CD14-positive monocyte (primary cell): Measurements from ENCODE around the gene WDR82. TPM values are rescaled to one million over a fixed set of nuclear protein-coding genes. Genes with fewer than 3 reads are reported as not detected.

Experiments used
- DNase-seq, 3 donors: peaks; one replicate each; pipeline ENCODE4 v3.0.0-alpha.2; 2011 to 2022
- H2AFZ ChIP-seq: 2 replicates; pipeline ENCODE4 v1.6.0; 2012; ENCODE audit warnings: mild to moderate bottlenecking, low read depth, low read length, inconsistent platforms; ENCODE audit not compliant: insufficient read depth, poor library complexity, severe bottlenecking
- H3K27ac ChIP-seq, 2 donors: 1 replicate in 1 of 2; 2 replicates in 1 of 2; pipeline ENCODE4 v1.5.1; 2012 to 2013; ENCODE audit warnings: low read length in 2 of 2, control low read depth in 1 of 2, inconsistent platforms in 1 of 2, low read depth in 1 of 2, mild to moderate bottlenecking in 1 of 2
- H3K27me3 ChIP-seq, 2 donors: one replicate each; pipeline versions ENCODE4 v1.6.0 to v1.6.1; 2011 to 2013; ENCODE audit warnings: low read length in 2 of 2; ENCODE audit not compliant: control insufficient read depth in 2 of 2, insufficient read depth in 2 of 2
- H3K36me3 ChIP-seq, 2 donors: replicated peaks in 1 of 2; 1 replicate in 1 of 2; 2 replicates in 1 of 2; pipeline versions ENCODE4 v1.5.1 to v1.6.1; 2012 to 2013; ENCODE audit warnings: low read length in 2 of 2, control low read depth in 1 of 2, inconsistent platforms in 1 of 2, mild to moderate bottlenecking in 1 of 2; ENCODE audit not compliant: insufficient read depth in 2 of 2, control insufficient read depth in 1 of 2
- H3K4me1 ChIP-seq, 2 donors: 1 replicate in 1 of 2; 2 replicates in 1 of 2; pipeline versions ENCODE4 v1.5.1 to v1.6.1; 2012 to 2013; ENCODE audit warnings: low read length in 2 of 2, control low read depth in 1 of 2, inconsistent platforms in 1 of 2, mild to moderate bottlenecking in 1 of 2, moderate library complexity in 1 of 2; ENCODE audit not compliant: insufficient read depth in 2 of 2, control insufficient read depth in 1 of 2
- H3K4me2 ChIP-seq: replicated peaks from 2 replicates; pipeline ENCODE3; 2012; ENCODE audit warnings: low read length, moderate library complexity, mild to moderate bottlenecking; ENCODE audit not compliant: poor library complexity, severe bottlenecking; ENCODE audit errors: extremely low read depth
- H3K4me3 ChIP-seq, 3 experiments: fragments of 200-600 bp in 1 of 3; sonication (generic) in 1 of 3; replicated peaks in 1 of 3; 1 replicate in 2 of 3; 2 replicates in 1 of 3; pipeline ENCODE4 v1.5.1; 2011 to 2013; ENCODE audit warnings: low read length in 3 of 3, mild to moderate bottlenecking in 3 of 3, control low read depth in 2 of 3, low read depth in 2 of 3, inconsistent platforms in 1 of 3, moderate library complexity in 1 of 3
- H3K79me2 ChIP-seq: 2 replicates; pipeline ENCODE4 v1.6.0; 2012; ENCODE audit warnings: mild to moderate bottlenecking, control low read depth, inconsistent platforms, low read length, moderate library complexity; ENCODE audit not compliant: insufficient read depth
- H3K9ac ChIP-seq: 2 replicates; pipeline ENCODE4 v1.6.0; 2017; ENCODE audit warnings: low read length, mild to moderate bottlenecking; ENCODE audit not compliant: insufficient read depth, poor library complexity, severe bottlenecking
- H3K9me3 ChIP-seq, 2 donors: replicated peaks in 1 of 2; 1 replicate in 1 of 2; 2 replicates in 1 of 2; pipeline versions ENCODE4 v1.5.1 to v1.6.1; 2012 to 2013; ENCODE audit warnings: low read length in 2 of 2, control low read depth in 1 of 2; ENCODE audit not compliant: control insufficient read depth in 1 of 2, insufficient read depth in 1 of 2
- H4K20me1 ChIP-seq: 2 replicates; pipeline ENCODE4 v1.6.0; 2012; ENCODE audit warnings: mild to moderate bottlenecking, low read length, control low read depth, moderate library complexity; ENCODE audit not compliant: insufficient read depth
- H3K27ac Mint-ChIP-seq, 7 donors: one replicate each; pipeline ENCODE4 v1.8.0; 2020; ENCODE audit warnings: mild to moderate bottlenecking in 7 of 7, mixed read lengths in 7 of 7, moderate library complexity in 6 of 7, inconsistent platforms in 2 of 7
- H3K27me3 Mint-ChIP-seq, 3 donors: one replicate each; pipeline ENCODE4 v1.8.0; 2021 to 2022; ENCODE audit warnings: low read depth in 3 of 3, mild to moderate bottlenecking in 3 of 3, mixed read lengths in 3 of 3, moderate library complexity in 3 of 3, inconsistent platforms in 1 of 3
- H3K36me3 Mint-ChIP-seq, 2 donors: one replicate each; pipeline ENCODE4 v1.8.0; 2020; ENCODE audit warnings: mixed read lengths in 2 of 2, inconsistent platforms in 1 of 2, mild to moderate bottlenecking in 1 of 2
- H3K4me1 Mint-ChIP-seq: one replicate; pipeline ENCODE4 v1.8.0; 2020; ENCODE audit warnings: mild to moderate bottlenecking, mixed read lengths
- H3K4me3 Mint-ChIP-seq, 2 donors: one replicate each; pipeline ENCODE4 v1.8.0; 2020; ENCODE audit warnings: mild to moderate bottlenecking in 2 of 2, mixed read lengths in 2 of 2, moderate library complexity in 1 of 2
- H3K9me3 Mint-ChIP-seq, 7 donors: one replicate each; pipeline ENCODE4 v1.8.0; 2020 to 2022; ENCODE audit warnings: mixed read lengths in 7 of 7, mild to moderate bottlenecking in 6 of 7, moderate library complexity in 6 of 7, inconsistent platforms in 2 of 7
- CTCF ChIP-seq: fragments of 200-600 bp; IDR thresholded peaks from one replicate; pipeline ENCODE4 v1.8.0; 2022; ENCODE audit warnings: antibody characterized with exemption, mild to moderate bottlenecking
- WGBS: methylation state at CpG from one replicate; pipeline ENCODE4 v1.1.5; 2013; ENCODE audit warnings: missing lambda C conversion rate; ENCODE audit not compliant: insufficient coverage; 5-methylcytosine and 5-hydroxymethylcytosine counted together
- intact Hi-C, 2 donors: fragments of 100-400 bp; cut with micrococcal nuclease; formaldehyde crosslinking; loops; one replicate each; pipeline versions ENCODE4 v1.15.0 to v1.15.1; 2023
- polyA plus RNA-seq, 3 donors: library from polyadenylated mRNA; depleted of rRNA in 1 of 3; unstranded in 2 of 3; stranded (reverse) in 1 of 3; fragments of 300-500 nt in 2 of 3; fragments of >200 nt in 1 of 3; fragmentation: Illumina TruSeq in 2 of 3; gene quantifications; 1 replicate in 2 of 3; 2 replicates in 1 of 3; pipeline ENCODE4 v1.2.3, GENCODE V29; 2012 to 2021

The WDR82 gene
- polyA plus RNA-seq, 3 donors = 27.3 to 33.4 (median 32.3) TPM

DNA sequence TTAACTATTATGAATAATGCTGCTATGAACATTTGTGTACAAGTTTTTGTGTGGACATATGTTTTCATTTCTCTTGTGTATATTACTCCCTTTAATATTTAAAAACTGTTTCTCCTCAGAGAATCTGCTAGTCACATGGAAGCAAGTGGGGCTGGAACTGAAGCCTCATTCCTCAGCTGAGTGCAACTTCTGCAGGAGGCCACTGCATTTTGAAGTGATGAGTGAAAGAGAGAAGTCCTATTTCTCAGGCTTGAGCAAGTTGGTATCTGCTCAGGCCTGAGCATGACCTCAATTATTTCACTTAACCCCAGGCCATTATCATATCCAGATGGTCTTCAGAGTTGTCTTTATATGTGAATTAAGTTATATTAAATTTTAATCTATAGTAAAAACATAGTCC lies 64.5 kb downstream of the WDR82 start:
- Mint-ChIP-seq H3K36me3 (peaks cover 71 to 74% of the 10 kb centered on the region in 2 donors), H3K27me3 (peaks cover 0 to 3% (median 3%) of the 10 kb centered on the region in 3 donors), H3K4me3 (no peak overlapping the region), H3K27ac (no peak overlapping the region), H3K4me1 (peaks cover 59% of the 10 kb centered on the region), H3K9me3 (no peaks in the 10 kb centered on the region)
- H3K27ac ChIP-seq = no peak overlapping the region
- H3K4me1 ChIP-seq = peaks cover 49 to 50% of the 10 kb centered on the region in 2 donors
- intact Hi-C loops = loop anchor here in 1 of 2 donors (5.0 kb wide), 1 partner anchor 57 kb away; no protein-coding TSS in a partner anchor
- H2AFZ ChIP-seq = no peak overlapping the region
- H3K4me2 ChIP-seq = no peak overlapping the region
- no peaks in the 10 kb centered on the region for H3K9me3 ChIP-seq
- no peak overlapping the region for H3K4me3 ChIP-seq
- no peak for DNase-seq
- peaks cover 16% of the 10 kb centered on the region for H3K79me2 ChIP-seq
- no peaks in the 10 kb centered on the region for H3K27me3 ChIP-seq
- TF ChIP-seq CTCF = no peak
- peaks cover 62 to 67% of the 10 kb centered on the region in 2 donors for H3K36me3 ChIP-seq
- H3K9ac ChIP-seq = no peak overlapping the region
- H4K20me1 ChIP-seq = peaks cover 3% of the 10 kb centered on the region

DNA sequence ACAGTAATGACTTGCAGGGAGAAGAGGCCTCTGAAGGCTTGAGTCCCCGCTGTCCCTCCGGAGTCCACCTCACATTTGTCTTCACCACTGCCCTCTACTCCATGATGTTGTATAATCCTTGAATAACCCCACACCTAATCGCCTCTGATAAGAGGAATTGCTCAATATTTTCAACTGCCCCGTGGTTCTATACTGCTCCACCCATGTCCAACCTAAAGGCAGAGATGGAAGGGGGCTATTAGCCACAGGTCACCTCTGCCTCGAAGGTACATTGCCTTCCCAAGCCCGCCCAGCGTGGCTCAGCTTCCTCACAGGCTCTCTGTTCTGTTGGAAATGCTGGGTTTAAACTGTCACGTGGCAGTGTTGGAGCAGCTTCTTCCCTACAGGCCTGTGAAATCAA lies 65.4 kb downstream of the WDR82 start:
- H3K27me3 Mint-ChIP-seq = peaks cover 0 to 3% (median 0%) of the 10 kb centered on the region in 3 donors
- WGBS = 98% methylated on average over 5 of the region's 8 CpGs
- H3K36me3 Mint-ChIP-seq = peaks cover 80 to 83% of the 10 kb centered on the region in 2 donors
- no peaks in the 10 kb centered on the region for H3K9me3 Mint-ChIP-seq
- Histone ChIP-seq H3K27me3 (no peaks in the 10 kb centered on the region), H3K9ac (no peak overlapping the region), H3K79me2 (peaks cover 24% of the 10 kb centered on the region), H4K20me1 (peaks cover 3% of the 10 kb centered on the region), H3K4me2 (no peak overlapping the region), H3K4me3 (no peak overlapping the region), H3K9me3 (no peaks in the 10 kb centered on the region), H2AFZ (no peak overlapping the region), H3K27ac (no peak overlapping the region), H3K4me1 (peaks cover 40 to 41% of the 10 kb centered on the region in 2 donors), H3K36me3 (peaks cover 71 to 76% of the 10 kb centered on the region in 2 donors)
- DNase-seq = no peak
- H3K4me1 Mint-ChIP-seq = peaks cover 51% of the 10 kb centered on the region
- no peak for TF ChIP-seq CTCF
- no peak overlapping the region for H3K4me3 Mint-ChIP-seq
- intact Hi-C loops = loop anchor here in 1 of 2 donors (5.0 kb wide), 1 partner anchor 56 kb away; no protein-coding TSS in a partner anchor
- H3K27ac Mint-ChIP-seq = peak overlapping the region in 3 of 7 donors; percentile 43 to 73 (median 51)
